GM23338 (cell line): ENCODE data around the gene SIRPB2. TPM values are rescaled to one million over a fixed set of nuclear protein-coding genes. Genes with fewer than 3 reads are reported as not detected.

Experiments used
- ATAC-seq: fragments of 200-7000 bp; cut with Tn5 transposase; 3 replicates; pipeline ENCODE4 v1.9.1; 2020
- DNase-seq: peaks from one replicate; pipeline ENCODE4 v3.0.0-alpha.2; 2015; ENCODE audit warnings: low spot score
- H2AFZ ChIP-seq: fragments of 200-600 bp; sonication (generic); 2 replicates; pipeline ENCODE4 v1.8.0; 2016; ENCODE audit warnings: antibody characterized with exemption, mild to moderate bottlenecking, moderate library complexity
- H3F3A ChIP-seq: fragments of 200-600 bp; sonication (generic); replicated peaks from 2 replicates; pipeline ENCODE4 v1.8.0; 2017; ENCODE audit warnings: antibody characterized with exemption, mixed run types, low read depth
- H3K27ac ChIP-seq: fragments of 200-600 bp; sonication (generic); 2 replicates; pipeline ENCODE4 v1.6.1; 2016; ENCODE audit warnings: low read depth
- H3K27me3 ChIP-seq: fragments of 200-600 bp; sonication (generic); 2 replicates; pipeline ENCODE4 v1.8.0; 2016; ENCODE audit warnings: mild to moderate bottlenecking, mixed run types, moderate library complexity; ENCODE audit not compliant: insufficient read depth
- H3K36me3 ChIP-seq: fragments of 200-600 bp; sonication (generic); 2 replicates; pipeline ENCODE4 v1.8.0; 2016; ENCODE audit warnings: mild to moderate bottlenecking; ENCODE audit not compliant: insufficient read depth
- H3K4me1 ChIP-seq: fragments of 200-600 bp; sonication (generic); 2 replicates; pipeline ENCODE4 v1.8.0; 2016; ENCODE audit warnings: mild to moderate bottlenecking, moderate library complexity; ENCODE audit not compliant: insufficient read depth
- H3K4me2 ChIP-seq: fragments of 200-600 bp; sonication (generic); 2 replicates; pipeline ENCODE4 v1.7.1; 2017; ENCODE audit warnings: mixed run types
- H3K4me3 ChIP-seq: fragments of 200-600 bp; sonication (generic); 2 replicates; pipeline ENCODE4 v1.6.1; 2016; ENCODE audit warnings: mixed run types
- H3K79me2 ChIP-seq: fragments of 200-600 bp; sonication (generic); replicated peaks from 2 replicates; pipeline ENCODE4 v1.8.0; 2017; ENCODE audit warnings: mild to moderate bottlenecking; ENCODE audit not compliant: insufficient read depth
- H3K9me2 ChIP-seq: fragments of 200-600 bp; sonication (generic); 2 replicates; pipeline ENCODE4 v1.8.0; 2017; ENCODE audit not compliant: insufficient read depth
- H4K20me1 ChIP-seq: fragments of 200-600 bp; sonication (generic); replicated peaks from 2 replicates; pipeline ENCODE4 v1.8.0; 2017; ENCODE audit warnings: mild to moderate bottlenecking; ENCODE audit not compliant: insufficient read depth
- H3K27ac Mint-ChIP-seq: 2 replicates; pipeline ENCODE4 v1.8.0; 2020; ENCODE audit warnings: inconsistent platforms, mild to moderate bottlenecking, moderate library complexity, mixed read lengths
- H3K27me3 Mint-ChIP-seq: 3 replicates; pipeline ENCODE4 v1.8.0; 2022; ENCODE audit warnings: low read depth, mild to moderate bottlenecking, moderate library complexity, mixed read lengths, inconsistent platforms; ENCODE audit not compliant: insufficient read depth, poor library complexity
- H3K36me3 Mint-ChIP-seq: 3 replicates; pipeline ENCODE4 v1.8.0; 2021; ENCODE audit warnings: low read depth, mild to moderate bottlenecking, inconsistent platforms, moderate library complexity, mixed read lengths
- H3K4me1 Mint-ChIP-seq: 3 replicates; pipeline ENCODE4 v1.8.0; 2020; ENCODE audit warnings: mild to moderate bottlenecking, inconsistent platforms, mixed read lengths
- H3K4me3 Mint-ChIP-seq: 3 replicates; pipeline ENCODE4 v1.8.0; 2021; ENCODE audit warnings: moderate library complexity, mild to moderate bottlenecking, inconsistent platforms, mixed read lengths
- H3K9me3 Mint-ChIP-seq: 3 replicates; pipeline ENCODE4 v1.8.0; 2020; ENCODE audit warnings: moderate library complexity, mild to moderate bottlenecking, inconsistent platforms, mixed read lengths
- CREB1 ChIP-seq: fragments of 250-450 bp; sonication (Bioruptor Pico); IDR thresholded peaks from 2 replicates; pipeline ENCODE4 v1.5.0; 2020; ENCODE audit warnings: low read depth, mild to moderate bottlenecking, moderate library complexity
- EZH2phosphoT487 ChIP-seq: fragments of 200-600 bp; sonication (generic); IDR thresholded peaks from one replicate; pipeline ENCODE4 v1.8.1; 2018; ENCODE audit warnings: antibody characterized with exemption; ENCODE audit not compliant: unreplicated experiment
- JUNB ChIP-seq: IDR thresholded peaks from one replicate; pipeline ENCODE4 v1.6.1; 2016; ENCODE audit warnings: antibody characterized with exemption; ENCODE audit not compliant: unreplicated experiment
- NANOG ChIP-seq: IDR thresholded peaks from 2 replicates; pipeline ENCODE4 v1.6.1; 2016; ENCODE audit warnings: antibody characterized with exemption, borderline replicate concordance
- STAT1 ChIP-seq: IDR thresholded peaks from one replicate; pipeline ENCODE4 v1.6.1; 2016; ENCODE audit warnings: antibody characterized with exemption; ENCODE audit not compliant: unreplicated experiment
- polyA plus RNA-seq: library from polyadenylated mRNA; unstranded; fragments of >200 nt; fragmentation: Nextera tagmentation; extraction: Ambion mirVana; gene quantifications from 2 replicates; pipeline ENCODE4 v1.2.1, GENCODE V29; 2016
- total RNA-seq: library from RNA; depleted of rRNA; stranded (reverse); fragments of >200 nt; shearing (Covaris generic); gene quantifications from 2 replicates; pipeline ENCODE4 v1.2.3, GENCODE V29; 2014
- TF ChIP-seq, protein P1 (sequence below), 2 experiments: fragments of 200-600 bp in 1 of 2; sonication (generic) in 1 of 2; conservative IDR thresholded peaks; 2 replicates each; pipeline versions ENCODE4 v1.5.1 to v1.6.1; 2016 to 2017; ENCODE audit warnings: antibody characterized with exemption in 2 of 2, low read depth in 2 of 2, mild to moderate bottlenecking in 2 of 2, moderate library complexity in 1 of 2
- TF ChIP-seq, protein P2 (sequence below): fragments of 250-450 bp; sonication (Bioruptor Pico); IDR thresholded peaks from 2 replicates; pipeline ENCODE4 v1.5.0; 2020; ENCODE audit warnings: mild to moderate bottlenecking, moderate library complexity
- TF ChIP-seq, protein P3 (sequence below): IDR thresholded peaks from 2 replicates; pipeline ENCODE4 v1.6.1; 2016; ENCODE audit warnings: antibody characterized with exemption
- TF ChIP-seq, protein P4 (sequence below): IDR thresholded peaks from one replicate; pipeline ENCODE4 v1.6.1; 2018; ENCODE audit warnings: antibody characterized with exemption; ENCODE audit not compliant: unreplicated experiment

The SIRPB2 gene
- total and polyA plus RNA-seq, 2 experiments from 2014 or later: 0.29 TPM; not detected in 1

DNA sequence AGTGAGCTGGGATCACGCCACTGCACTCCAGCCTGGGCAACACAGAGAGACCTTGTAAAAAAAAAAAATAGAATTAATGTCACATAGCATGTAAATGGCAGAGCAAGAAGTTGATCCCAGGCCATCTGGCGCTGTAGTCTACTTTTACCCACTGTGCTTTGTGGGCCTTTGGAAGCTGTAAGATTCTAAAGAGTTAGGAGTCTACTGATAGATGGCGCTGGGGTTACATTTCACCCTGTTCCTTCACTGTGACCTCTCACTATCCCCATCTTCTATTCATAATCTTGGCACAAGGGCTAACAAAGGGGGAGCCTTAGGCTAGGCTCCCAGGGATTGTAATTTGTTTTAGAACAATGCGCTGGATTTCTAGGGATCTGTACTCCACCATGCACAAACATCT is 41.8 kb upstream of the SIRPB2 start:
- Mint-ChIP-seq H3K36me3 (no peaks in the 10 kb centered on the region), H3K27me3 (peaks cover 4% of the 10 kb centered on the region), H3K27ac (no peak overlapping the region), H3K4me1 (no peaks in the 10 kb centered on the region), H3K4me3 (no peak overlapping the region), H3K9me3 (no peaks in the 10 kb centered on the region)
- no peaks in the 10 kb centered on the region for H3K4me1 ChIP-seq
- no peaks in the 10 kb centered on the region for H3K9me2 ChIP-seq
- H3K4me3 ChIP-seq: no peak overlapping the region
- H3F3A ChIP-seq: no peaks in the 10 kb centered on the region
- H3K27me3 ChIP-seq: no peaks in the 10 kb centered on the region
- no peak overlapping the region for H3K4me2 ChIP-seq
- DNase-seq (peak; percentile 65), ATAC-seq (peak; percentile 97)
- peak overlapping the region; percentile 72; the same call in 1 of the 2 replicates for H2AFZ ChIP-seq
- no peak overlapping the region for H3K27ac ChIP-seq
- H4K20me1 ChIP-seq: no peaks in the 10 kb centered on the region
- no peaks in the 10 kb centered on the region for H3K36me3 ChIP-seq
- no peak for TF ChIP-seq NANOG
- TF ChIP-seq, protein P1, sequence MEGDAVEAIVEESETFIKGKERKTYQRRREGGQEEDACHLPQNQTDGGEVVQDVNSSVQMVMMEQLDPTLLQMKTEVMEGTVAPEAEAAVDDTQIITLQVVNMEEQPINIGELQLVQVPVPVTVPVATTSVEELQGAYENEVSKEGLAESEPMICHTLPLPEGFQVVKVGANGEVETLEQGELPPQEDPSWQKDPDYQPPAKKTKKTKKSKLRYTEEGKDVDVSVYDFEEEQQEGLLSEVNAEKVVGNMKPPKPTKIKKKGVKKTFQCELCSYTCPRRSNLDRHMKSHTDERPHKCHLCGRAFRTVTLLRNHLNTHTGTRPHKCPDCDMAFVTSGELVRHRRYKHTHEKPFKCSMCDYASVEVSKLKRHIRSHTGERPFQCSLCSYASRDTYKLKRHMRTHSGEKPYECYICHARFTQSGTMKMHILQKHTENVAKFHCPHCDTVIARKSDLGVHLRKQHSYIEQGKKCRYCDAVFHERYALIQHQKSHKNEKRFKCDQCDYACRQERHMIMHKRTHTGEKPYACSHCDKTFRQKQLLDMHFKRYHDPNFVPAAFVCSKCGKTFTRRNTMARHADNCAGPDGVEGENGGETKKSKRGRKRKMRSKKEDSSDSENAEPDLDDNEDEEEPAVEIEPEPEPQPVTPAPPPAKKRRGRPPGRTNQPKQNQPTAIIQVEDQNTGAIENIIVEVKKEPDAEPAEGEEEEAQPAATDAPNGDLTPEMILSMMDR (conservative IDR thresholded peaks at IDR 0.05; ENCODE audit: low read depth in 2 of 2): peak; percentile 46 to 70
- no peaks in the 10 kb centered on the region for H3K79me2 ChIP-seq

DNA sequence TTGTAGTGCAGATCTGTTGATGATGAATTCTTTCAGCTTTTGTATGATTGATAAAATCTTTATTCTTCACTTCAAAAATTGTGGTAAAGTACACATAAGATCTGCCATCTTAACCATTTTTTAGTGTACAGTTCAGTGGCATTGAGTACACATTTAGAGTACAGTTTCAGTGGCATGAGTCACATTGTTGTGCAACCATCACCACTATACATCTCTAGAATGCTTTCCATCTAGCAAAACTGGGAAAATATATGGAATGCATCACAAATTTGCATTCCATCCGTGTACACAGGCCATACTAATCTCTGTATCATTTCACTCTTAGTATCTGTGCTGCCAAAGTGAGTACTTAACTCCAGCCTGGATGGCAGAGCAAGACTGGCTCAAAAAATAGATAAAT is 37.6 kb upstream of the SIRPB2 start:
- DNase-seq: no peak
- H3K9me3 Mint-ChIP-seq: no peaks in the 10 kb centered on the region
- TF ChIP-seq, protein P2, sequence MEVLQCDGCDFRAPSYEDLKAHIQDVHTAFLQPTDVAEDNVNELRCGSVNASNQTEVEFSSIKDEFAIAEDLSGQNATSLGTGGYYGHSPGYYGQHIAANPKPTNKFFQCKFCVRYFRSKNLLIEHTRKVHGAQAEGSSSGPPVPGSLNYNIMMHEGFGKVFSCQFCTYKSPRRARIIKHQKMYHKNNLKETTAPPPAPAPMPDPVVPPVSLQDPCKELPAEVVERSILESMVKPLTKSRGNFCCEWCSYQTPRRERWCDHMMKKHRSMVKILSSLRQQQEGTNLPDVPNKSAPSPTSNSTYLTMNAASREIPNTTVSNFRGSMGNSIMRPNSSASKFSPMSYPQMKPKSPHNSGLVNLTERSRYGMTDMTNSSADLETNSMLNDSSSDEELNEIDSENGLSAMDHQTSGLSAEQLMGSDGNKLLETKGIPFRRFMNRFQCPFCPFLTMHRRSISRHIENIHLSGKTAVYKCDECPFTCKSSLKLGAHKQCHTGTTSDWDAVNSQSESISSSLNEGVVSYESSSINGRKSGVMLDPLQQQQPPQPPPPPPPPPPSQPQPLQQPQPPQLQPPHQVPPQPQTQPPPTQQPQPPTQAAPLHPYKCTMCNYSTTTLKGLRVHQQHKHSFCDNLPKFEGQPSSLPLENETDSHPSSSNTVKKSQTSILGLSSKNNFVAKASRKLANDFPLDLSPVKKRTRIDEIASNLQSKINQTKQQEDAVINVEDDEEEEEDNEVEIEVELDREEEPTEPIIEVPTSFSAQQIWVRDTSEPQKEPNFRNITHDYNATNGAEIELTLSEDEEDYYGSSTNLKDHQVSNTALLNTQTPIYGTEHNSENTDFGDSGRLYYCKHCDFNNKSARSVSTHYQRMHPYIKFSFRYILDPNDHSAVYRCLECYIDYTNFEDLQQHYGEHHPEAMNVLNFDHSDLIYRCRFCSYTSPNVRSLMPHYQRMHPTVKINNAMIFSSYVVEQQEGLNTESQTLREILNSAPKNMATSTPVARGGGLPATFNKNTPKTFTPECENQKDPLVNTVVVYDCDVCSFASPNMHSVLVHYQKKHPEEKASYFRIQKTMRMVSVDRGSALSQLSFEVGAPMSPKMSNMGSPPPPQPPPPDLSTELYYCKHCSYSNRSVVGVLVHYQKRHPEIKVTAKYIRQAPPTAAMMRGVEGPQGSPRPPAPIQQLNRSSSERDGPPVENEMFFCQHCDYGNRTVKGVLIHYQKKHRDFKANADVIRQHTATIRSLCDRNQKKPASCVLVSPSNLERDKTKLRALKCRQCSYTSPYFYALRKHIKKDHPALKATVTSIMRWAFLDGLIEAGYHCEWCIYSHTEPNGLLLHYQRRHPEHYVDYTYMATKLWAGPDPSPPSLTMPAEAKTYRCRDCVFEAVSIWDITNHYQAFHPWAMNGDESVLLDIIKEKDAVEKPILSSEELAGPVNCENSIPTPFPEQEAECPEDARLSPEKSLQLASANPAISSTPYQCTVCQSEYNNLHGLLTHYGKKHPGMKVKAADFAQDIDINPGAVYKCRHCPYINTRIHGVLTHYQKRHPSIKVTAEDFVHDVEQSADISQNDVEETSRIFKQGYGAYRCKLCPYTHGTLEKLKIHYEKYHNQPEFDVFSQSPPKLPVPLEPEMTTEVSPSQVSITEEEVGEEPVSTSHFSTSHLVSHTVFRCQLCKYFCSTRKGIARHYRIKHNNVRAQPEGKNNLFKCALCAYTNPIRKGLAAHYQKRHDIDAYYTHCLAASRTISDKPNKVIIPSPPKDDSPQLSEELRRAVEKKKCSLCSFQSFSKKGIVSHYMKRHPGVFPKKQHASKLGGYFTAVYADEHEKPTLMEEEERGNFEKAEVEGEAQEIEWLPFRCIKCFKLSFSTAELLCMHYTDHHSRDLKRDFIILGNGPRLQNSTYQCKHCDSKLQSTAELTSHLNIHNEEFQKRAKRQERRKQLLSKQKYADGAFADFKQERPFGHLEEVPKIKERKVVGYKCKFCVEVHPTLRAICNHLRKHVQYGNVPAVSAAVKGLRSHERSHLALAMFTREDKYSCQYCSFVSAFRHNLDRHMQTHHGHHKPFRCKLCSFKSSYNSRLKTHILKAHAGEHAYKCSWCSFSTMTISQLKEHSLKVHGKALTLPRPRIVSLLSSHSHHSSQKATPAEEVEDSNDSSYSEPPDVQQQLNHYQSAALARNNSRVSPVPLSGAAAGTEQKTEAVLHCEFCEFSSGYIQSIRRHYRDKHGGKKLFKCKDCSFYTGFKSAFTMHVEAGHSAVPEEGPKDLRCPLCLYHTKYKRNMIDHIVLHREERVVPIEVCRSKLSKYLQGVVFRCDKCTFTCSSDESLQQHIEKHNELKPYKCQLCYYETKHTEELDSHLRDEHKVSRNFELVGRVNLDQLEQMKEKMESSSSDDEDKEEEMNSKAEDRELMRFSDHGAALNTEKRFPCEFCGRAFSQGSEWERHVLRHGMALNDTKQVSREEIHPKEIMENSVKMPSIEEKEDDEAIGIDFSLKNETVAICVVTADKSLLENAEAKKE (CRISPR knock-in tag): no peak
- no peak for TF ChIP-seq NANOG
- TF ChIP-seq CREB1 (CRISPR knock-in tag): no peak
- TF ChIP-seq STAT1: no peak
- TF ChIP-seq, protein P3, sequence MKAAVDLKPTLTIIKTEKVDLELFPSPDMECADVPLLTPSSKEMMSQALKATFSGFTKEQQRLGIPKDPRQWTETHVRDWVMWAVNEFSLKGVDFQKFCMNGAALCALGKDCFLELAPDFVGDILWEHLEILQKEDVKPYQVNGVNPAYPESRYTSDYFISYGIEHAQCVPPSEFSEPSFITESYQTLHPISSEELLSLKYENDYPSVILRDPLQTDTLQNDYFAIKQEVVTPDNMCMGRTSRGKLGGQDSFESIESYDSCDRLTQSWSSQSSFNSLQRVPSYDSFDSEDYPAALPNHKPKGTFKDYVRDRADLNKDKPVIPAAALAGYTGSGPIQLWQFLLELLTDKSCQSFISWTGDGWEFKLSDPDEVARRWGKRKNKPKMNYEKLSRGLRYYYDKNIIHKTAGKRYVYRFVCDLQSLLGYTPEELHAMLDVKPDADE: no peak
- TF ChIP-seq, protein P4, sequence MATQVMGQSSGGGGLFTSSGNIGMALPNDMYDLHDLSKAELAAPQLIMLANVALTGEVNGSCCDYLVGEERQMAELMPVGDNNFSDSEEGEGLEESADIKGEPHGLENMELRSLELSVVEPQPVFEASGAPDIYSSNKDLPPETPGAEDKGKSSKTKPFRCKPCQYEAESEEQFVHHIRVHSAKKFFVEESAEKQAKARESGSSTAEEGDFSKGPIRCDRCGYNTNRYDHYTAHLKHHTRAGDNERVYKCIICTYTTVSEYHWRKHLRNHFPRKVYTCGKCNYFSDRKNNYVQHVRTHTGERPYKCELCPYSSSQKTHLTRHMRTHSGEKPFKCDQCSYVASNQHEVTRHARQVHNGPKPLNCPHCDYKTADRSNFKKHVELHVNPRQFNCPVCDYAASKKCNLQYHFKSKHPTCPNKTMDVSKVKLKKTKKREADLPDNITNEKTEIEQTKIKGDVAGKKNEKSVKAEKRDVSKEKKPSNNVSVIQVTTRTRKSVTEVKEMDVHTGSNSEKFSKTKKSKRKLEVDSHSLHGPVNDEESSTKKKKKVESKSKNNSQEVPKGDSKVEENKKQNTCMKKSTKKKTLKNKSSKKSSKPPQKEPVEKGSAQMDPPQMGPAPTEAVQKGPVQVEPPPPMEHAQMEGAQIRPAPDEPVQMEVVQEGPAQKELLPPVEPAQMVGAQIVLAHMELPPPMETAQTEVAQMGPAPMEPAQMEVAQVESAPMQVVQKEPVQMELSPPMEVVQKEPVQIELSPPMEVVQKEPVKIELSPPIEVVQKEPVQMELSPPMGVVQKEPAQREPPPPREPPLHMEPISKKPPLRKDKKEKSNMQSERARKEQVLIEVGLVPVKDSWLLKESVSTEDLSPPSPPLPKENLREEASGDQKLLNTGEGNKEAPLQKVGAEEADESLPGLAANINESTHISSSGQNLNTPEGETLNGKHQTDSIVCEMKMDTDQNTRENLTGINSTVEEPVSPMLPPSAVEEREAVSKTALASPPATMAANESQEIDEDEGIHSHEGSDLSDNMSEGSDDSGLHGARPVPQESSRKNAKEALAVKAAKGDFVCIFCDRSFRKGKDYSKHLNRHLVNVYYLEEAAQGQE: no peak
- TF ChIP-seq JUNB: no peak
- no peak for TF ChIP-seq EZH2phosphoT487

More for the DNA sequence above, 37.6 kb upstream of the SIRPB2 start:
- no peak overlapping the region for H3K4me2 ChIP-seq
- H3K4me3 ChIP-seq: no peak overlapping the region
- H3K36me3 ChIP-seq: no peaks in the 10 kb centered on the region
- H2AFZ ChIP-seq: no peak overlapping the region
- no peaks in the 10 kb centered on the region for H3K9me2 ChIP-seq
- no peaks in the 10 kb centered on the region for H3K27me3 Mint-ChIP-seq
- no peaks in the 10 kb centered on the region for H3K79me2 ChIP-seq
- H3K27ac ChIP-seq: no peak overlapping the region
- H3K27me3 ChIP-seq: no peaks in the 10 kb centered on the region
- H4K20me1 ChIP-seq: no peaks in the 10 kb centered on the region
- no peak for ATAC-seq
- no peaks in the 10 kb centered on the region for H3K4me1 Mint-ChIP-seq
- H3K36me3 Mint-ChIP-seq: no peaks in the 10 kb centered on the region
- no peak overlapping the region for H3K27ac Mint-ChIP-seq
- no peaks in the 10 kb centered on the region for H3F3A ChIP-seq
- H3K4me3 Mint-ChIP-seq: no peak overlapping the region
- no peaks in the 10 kb centered on the region for H3K4me1 ChIP-seq
